Measurements from ENCODE around the gene CADPS2. TPM values are rescaled to one million over a fixed set of nuclear protein-coding genes. Genes with fewer than 3 reads are reported as not detected.

CADPS2 gene
- total and polyA plus RNA-seq, 4 donors, result 5.6 to 41.1 (median 11.0) TPM

GRCh38 chr7:122561326-122561725 is 324.9 kb downstream of the CADPS2 start (continued):
- TF ChIP-seq REST (IDR thresholded peaks at IDR 0.05), result no peak
- no peak for TF ChIP-seq FOXA1 (IDR thresholded peaks at IDR 0.05)

DNA sequence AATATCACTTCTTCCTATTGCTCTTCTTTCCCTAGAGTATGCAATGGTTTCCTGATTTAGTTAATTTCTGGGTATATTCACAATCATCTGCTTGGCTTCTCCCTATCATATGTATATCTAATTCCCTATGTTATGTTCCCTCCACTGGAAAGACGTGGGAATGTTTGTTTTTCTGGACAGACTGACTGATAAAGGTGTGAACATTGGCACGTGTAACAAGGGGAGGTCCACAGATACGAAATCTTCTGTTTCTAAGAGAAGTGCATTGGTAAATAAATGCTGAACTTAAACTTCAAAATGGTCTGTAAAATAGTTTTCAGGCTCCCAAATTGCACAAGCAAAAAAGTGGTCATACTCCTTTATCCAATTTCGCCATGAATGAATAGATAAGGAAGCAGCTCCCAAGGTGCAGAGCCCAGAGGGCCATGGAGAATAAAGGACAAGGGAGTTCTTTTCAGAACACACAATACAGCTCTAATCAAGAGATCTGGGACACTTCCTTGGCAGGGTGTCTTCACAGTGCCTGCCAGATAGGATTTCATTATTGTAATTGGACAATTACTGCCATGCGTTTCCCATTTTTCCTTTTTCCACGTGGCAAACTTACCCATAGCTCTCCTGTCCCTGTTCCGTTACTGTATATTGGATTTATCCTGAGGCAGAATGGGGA is 329.3 kb downstream of the CADPS2 start:
- no peak overlapping the region for H3K9ac ChIP-seq (ENCODE audit: low read depth in 1 of 2, low read length in 2 of 2)
- no peaks in the 10 kb centered on the region for H3K36me3 ChIP-seq (ENCODE audit: control insufficient read depth in 4 of 4, insufficient read depth in 3 of 4, low read depth in 1 of 4, low read length in 3 of 4)
- no peak overlapping the region for H3K27ac ChIP-seq (ENCODE audit: low read depth in 1 of 2, low read length in 2 of 2)
- TF ChIP-seq SP1 (IDR thresholded peaks at IDR 0.05), result no peak
- TF ChIP-seq GABPA (IDR thresholded peaks at IDR 0.05 in 1 of 2, conservative IDR thresholded peaks at IDR 0.05 in 1 of 2), result no peak
- TF ChIP-seq, protein P1, sequence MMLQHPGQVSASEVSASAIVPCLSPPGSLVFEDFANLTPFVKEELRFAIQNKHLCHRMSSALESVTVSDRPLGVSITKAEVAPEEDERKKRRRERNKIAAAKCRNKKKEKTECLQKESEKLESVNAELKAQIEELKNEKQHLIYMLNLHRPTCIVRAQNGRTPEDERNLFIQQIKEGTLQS (IDR thresholded peaks at IDR 0.05), result no peak
- no peak for DNase-seq (ENCODE audit: low spot score)
- peaks cover 0 to 1% (median 0%) of the 10 kb centered on the region in 4 donors for H3K4me1 ChIP-seq (ENCODE audit: control insufficient read depth in 4 of 4, insufficient read depth in 4 of 4, low read length in 3 of 4)
- no peaks in the 10 kb centered on the region for H3K9me3 ChIP-seq (ENCODE audit: control insufficient read depth in 4 of 4, low read length in 3 of 4)
- whole genome bisulfite sequencing, result 67% methylated on average over 7 of the region's 7 CpGs
- no peaks in the 10 kb centered on the region for H3K27me3 ChIP-seq (ENCODE audit: control insufficient read depth in 4 of 4, insufficient read depth in 4 of 4, low read length in 3 of 4)
- no peak overlapping the region for H3K4me3 ChIP-seq (ENCODE audit: low read depth in 1 of 3, low read length in 3 of 3)

GRCh38 chr7:122556219-122556618 is 330.0 kb downstream of the CADPS2 start:
- peaks cover 0 to 1% (median 0%) of the 10 kb centered on the region in 4 donors for H3K4me1 ChIP-seq (ENCODE audit: control insufficient read depth in 4 of 4, insufficient read depth in 4 of 4, low read length in 3 of 4)
- no peak for DNase-seq (ENCODE audit: low spot score)
- H3K27ac ChIP-seq (ENCODE audit: low read depth in 1 of 2, low read length in 2 of 2), result no peak overlapping the region
- H3K27me3 ChIP-seq (ENCODE audit: control insufficient read depth in 4 of 4, insufficient read depth in 4 of 4, low read length in 3 of 4), result no peaks in the 10 kb centered on the region
- TF ChIP-seq MAX (IDR thresholded peaks at IDR 0.05) (no peak), JUND (IDR thresholded peaks at IDR 0.05) (no peak), HNF4A (conservative IDR thresholded peaks at IDR 0.05) (no peak), TAF1 (conservative IDR thresholded peaks at IDR 0.05) (no peak), RXRA (IDR thresholded peaks at IDR 0.05) (no peak), NR2F2 (IDR thresholded peaks at IDR 0.05) (no peak), GABPA (IDR thresholded peaks at IDR 0.05 in 1 of 2, conservative IDR thresholded peaks at IDR 0.05 in 1 of 2) (no peak), REST (IDR thresholded peaks at IDR 0.05) (no peak)
- TF ChIP-seq, protein P2, sequence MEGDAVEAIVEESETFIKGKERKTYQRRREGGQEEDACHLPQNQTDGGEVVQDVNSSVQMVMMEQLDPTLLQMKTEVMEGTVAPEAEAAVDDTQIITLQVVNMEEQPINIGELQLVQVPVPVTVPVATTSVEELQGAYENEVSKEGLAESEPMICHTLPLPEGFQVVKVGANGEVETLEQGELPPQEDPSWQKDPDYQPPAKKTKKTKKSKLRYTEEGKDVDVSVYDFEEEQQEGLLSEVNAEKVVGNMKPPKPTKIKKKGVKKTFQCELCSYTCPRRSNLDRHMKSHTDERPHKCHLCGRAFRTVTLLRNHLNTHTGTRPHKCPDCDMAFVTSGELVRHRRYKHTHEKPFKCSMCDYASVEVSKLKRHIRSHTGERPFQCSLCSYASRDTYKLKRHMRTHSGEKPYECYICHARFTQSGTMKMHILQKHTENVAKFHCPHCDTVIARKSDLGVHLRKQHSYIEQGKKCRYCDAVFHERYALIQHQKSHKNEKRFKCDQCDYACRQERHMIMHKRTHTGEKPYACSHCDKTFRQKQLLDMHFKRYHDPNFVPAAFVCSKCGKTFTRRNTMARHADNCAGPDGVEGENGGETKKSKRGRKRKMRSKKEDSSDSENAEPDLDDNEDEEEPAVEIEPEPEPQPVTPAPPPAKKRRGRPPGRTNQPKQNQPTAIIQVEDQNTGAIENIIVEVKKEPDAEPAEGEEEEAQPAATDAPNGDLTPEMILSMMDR (IDR thresholded peaks at IDR 0.05; ENCODE audit: low read depth, low read length, missing input control), result no peak
- no peak overlapping the region for H3K9ac ChIP-seq (ENCODE audit: low read depth in 1 of 2, low read length in 2 of 2)
- H3K36me3 ChIP-seq (ENCODE audit: control insufficient read depth in 4 of 4, insufficient read depth in 3 of 4, low read depth in 1 of 4, low read length in 3 of 4), result no peaks in the 10 kb centered on the region
- H3K9me3 ChIP-seq (ENCODE audit: control insufficient read depth in 4 of 4, low read length in 3 of 4), result no peaks in the 10 kb centered on the region
- no peak overlapping the region for H3K4me3 ChIP-seq (ENCODE audit: low read depth in 1 of 3, low read length in 3 of 3)

All from liver (tissue), 9 donors.